HFFc6 (cell line): ENCODE measurements around the gene AUTS2. TPM values are rescaled to one million over a fixed set of nuclear protein-coding genes. Genes with fewer than 3 reads are reported as not detected.

Experiments used
- DNase-seq: peaks from one replicate; pipeline ENCODE4 v3.0.0-alpha.2; 2018
- H3K27ac Mint-ChIP-seq: 2 replicates; pipeline ENCODE4 v1.8.0; 2020; ENCODE audit warnings: mild to moderate bottlenecking, mixed read lengths
- H3K27me3 Mint-ChIP-seq: 2 replicates; pipeline ENCODE4 v1.8.0; 2021; ENCODE audit warnings: mild to moderate bottlenecking, moderate library complexity, mixed read lengths; ENCODE audit not compliant: insufficient read depth
- H3K36me3 Mint-ChIP-seq: 2 replicates; pipeline ENCODE4 v1.8.0; 2021; ENCODE audit warnings: low read depth, mixed read lengths
- H3K4me1 Mint-ChIP-seq: 2 replicates; pipeline ENCODE4 v1.8.0; 2020; ENCODE audit warnings: low read depth, mixed read lengths
- H3K4me3 Mint-ChIP-seq: 2 replicates; pipeline ENCODE4 v1.8.0; 2020; ENCODE audit warnings: mild to moderate bottlenecking, moderate library complexity, mixed read lengths
- H3K9me3 Mint-ChIP-seq: 2 replicates; pipeline ENCODE4 v1.8.0; 2020; ENCODE audit warnings: mild to moderate bottlenecking, mixed read lengths
- total RNA-seq, 6 experiments: library from RNA; stranded (reverse); fragmentation: NEBNext Ultra II Directional; extraction: Animal tissue kit (Norgen Biotek cat#: 25700); gene quantifications; 2 replicates in 1 of 6; 3 replicates in 5 of 6; pipeline ENCODE4 v1.2.3, GENCODE V29; 2021
- TF ChIP-seq, protein P1 (sequence below): fragments of 200-600 bp; sonication (generic); IDR thresholded peaks from 2 replicates; pipeline ENCODE4 v1.5.0; 2021; ENCODE audit warnings: antibody characterized with exemption, mild to moderate bottlenecking

Gene AUTS2
- total RNA-seq, 6 experiments from 2014 or later = 0.02 to 0.19 (median 0.16) TPM; not detected in 2

DNA sequence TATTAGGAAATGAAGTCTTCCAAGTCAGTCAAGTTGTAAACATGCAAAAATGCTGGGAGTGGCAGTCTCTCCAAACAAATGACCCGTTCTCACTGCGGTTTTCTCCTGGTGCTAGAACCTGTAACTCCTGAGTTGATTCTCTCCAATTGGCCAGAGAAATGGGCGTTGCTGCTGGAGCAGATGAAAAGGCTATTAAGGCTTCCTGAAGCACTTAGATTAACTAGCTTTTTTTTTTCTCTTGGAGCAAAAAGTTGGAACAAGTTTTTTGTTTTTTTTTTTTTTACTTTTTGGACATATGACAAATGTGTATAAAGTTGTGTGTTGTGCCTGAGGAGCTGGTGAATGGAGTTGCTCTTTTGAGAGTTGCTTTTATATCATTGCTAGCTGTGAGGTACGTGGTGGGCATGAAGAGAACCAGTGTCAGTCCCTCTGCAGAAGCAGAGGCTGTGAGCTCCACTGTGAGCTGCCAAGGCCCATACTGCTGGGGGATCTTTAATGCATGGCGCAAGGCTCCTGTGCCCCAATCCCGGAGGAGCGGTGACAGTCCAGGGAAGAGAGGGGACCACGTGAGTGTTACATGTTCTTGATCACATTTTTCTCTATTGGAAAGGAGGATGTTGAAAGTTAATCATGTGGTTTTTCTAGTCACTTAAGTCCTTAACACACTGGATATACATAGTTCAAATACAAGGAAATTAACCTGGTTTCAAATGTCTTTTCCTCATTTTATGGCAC is 1140.0 kb downstream of the AUTS2 start:
- TF ChIP-seq, protein P1, sequence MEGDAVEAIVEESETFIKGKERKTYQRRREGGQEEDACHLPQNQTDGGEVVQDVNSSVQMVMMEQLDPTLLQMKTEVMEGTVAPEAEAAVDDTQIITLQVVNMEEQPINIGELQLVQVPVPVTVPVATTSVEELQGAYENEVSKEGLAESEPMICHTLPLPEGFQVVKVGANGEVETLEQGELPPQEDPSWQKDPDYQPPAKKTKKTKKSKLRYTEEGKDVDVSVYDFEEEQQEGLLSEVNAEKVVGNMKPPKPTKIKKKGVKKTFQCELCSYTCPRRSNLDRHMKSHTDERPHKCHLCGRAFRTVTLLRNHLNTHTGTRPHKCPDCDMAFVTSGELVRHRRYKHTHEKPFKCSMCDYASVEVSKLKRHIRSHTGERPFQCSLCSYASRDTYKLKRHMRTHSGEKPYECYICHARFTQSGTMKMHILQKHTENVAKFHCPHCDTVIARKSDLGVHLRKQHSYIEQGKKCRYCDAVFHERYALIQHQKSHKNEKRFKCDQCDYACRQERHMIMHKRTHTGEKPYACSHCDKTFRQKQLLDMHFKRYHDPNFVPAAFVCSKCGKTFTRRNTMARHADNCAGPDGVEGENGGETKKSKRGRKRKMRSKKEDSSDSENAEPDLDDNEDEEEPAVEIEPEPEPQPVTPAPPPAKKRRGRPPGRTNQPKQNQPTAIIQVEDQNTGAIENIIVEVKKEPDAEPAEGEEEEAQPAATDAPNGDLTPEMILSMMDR = no peak
- Mint-ChIP-seq H3K9me3 (peaks cover 21% of the 10 kb centered on the region), H3K4me1 (no peaks in the 10 kb centered on the region), H3K27ac (no peak overlapping the region), H3K4me3 (no peak overlapping the region), H3K27me3 (no peaks in the 10 kb centered on the region), H3K36me3 (no peaks in the 10 kb centered on the region)
- no peak for DNase-seq

DNA sequence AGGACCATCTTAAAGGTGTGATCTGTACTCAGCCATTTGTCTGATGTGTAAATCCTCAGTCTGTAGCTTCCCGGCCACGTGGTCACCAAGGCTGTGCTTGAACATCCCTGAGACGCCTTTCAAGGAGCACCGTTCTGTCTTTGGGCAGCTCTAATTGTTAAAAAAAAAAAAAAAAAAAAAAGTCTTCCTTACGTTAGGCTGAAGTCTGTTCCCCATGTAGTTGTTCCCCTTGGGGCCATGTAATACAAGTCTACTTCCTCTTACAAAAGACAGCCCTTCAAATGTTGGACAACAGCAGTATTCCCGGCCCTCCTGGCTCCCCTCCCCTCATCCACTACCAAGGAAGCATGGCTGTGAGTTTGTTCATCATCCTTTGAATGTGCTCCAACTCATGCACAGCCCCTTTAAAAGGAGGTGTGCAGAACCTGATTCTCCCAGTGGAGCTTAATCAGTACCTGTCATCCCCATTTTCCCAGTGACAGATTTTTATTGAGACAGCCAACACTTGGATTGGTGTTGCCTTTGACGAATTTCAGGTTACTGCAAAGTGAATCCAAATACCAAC is 1141.5 kb downstream of the AUTS2 start:
- no peak overlapping the region for H3K4me3 Mint-ChIP-seq
- peaks cover 21% of the 10 kb centered on the region for H3K9me3 Mint-ChIP-seq
- TF ChIP-seq, protein P1 = no peak
- H3K27me3 Mint-ChIP-seq = no peaks in the 10 kb centered on the region
- H3K4me1 Mint-ChIP-seq = no peaks in the 10 kb centered on the region
- DNase-seq = no peak
- H3K36me3 Mint-ChIP-seq = no peaks in the 10 kb centered on the region
- no peak overlapping the region for H3K27ac Mint-ChIP-seq

DNA sequence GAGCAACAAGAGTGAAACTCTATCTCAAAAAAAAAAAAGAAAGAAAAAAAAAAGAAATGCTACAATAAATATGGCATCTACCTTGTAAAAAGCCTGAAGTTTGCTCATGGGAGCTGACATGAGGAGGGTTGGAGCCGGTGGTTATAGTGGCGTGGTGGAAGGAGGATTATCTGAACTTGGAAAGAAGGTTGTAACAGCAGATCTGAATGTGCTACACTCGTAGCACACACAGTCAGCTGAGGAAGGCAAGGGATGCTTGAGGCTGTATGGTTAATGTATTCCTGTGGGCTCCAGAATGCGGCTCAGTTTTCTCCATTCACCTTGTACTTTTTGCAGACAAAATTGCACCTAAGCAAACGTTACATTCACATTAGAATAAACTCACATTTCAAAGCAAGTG is 1143.4 kb downstream of the AUTS2 start:
- Mint-ChIP-seq H3K36me3 (peaks cover 4% of the 10 kb centered on the region; the same call in 1 of the 2 replicates), H3K9me3 (peaks cover 32% of the 10 kb centered on the region), H3K4me1 (no peaks in the 10 kb centered on the region), H3K4me3 (no peak overlapping the region), H3K27me3 (no peaks in the 10 kb centered on the region), H3K27ac (no peak overlapping the region)
- DNase-seq = no peak
- TF ChIP-seq, protein P1 = no peak

DNA sequence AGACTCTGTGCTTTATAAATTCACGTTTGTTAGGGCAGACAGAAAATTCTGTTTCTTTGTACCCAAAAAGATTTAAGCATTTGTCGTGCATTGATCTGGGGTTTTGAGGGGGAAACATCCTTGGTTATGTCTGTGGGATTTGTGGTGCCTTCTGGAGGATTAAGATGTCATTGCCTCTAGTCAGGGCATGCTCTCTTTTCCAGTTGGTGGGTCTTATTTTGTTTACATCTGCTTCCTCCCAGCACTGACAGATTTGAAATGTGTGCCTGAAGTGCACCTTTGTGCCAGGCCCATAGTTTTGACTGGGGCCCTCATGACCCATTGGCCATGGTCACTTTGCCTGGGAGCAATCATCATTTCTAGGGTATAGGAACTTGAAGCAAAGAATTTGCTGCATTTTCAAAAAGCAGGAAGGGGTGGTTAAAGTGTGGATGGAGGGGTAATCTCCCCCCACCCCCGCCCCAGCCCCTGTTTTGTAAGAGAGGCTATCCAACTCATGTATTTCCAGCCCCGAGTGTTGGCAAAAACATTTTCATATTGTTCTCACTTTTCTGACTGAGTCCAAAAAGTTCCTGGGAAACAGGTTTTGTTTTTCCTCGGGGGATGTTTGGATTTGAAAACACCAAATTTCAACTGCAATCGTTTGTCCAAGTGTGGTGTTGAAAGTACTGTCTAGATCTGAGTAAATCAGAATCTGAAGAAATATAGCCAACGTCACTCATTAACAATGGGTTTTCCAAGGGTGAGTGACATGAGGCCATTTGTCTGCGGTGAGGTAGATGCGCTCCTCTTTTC is 1145.5 kb downstream of the AUTS2 start:
- Mint-ChIP-seq H3K9me3 (peaks cover 29% of the 10 kb centered on the region), H3K36me3 (peaks cover 4% of the 10 kb centered on the region; the same call in 1 of the 2 replicates), H3K27ac (no peak overlapping the region), H3K27me3 (no peaks in the 10 kb centered on the region), H3K4me3 (no peak overlapping the region), H3K4me1 (no peaks in the 10 kb centered on the region)
- TF ChIP-seq, protein P1 = no peak
- no peak for DNase-seq

DNA sequence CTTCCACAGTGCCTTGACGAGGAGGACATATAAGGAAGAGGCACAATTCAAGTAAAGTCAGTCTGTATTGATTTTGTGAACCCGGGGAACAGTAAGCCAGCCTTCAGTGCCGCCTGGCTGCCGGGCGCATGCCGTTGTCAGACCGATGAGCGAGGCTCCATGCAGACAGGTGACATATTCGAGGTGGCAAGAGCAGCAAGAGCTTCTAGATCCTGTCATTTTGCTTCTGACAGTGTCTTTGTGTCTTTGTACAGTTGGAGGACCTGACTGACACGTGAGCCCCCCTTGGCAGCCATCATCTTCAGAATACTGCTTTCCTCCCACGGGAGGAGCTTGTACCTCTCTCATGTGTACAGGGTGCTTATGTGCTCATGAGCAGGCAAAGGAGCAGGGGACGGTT is 1146.2 kb downstream of the AUTS2 start:
- Mint-ChIP-seq H3K4me1 (no peaks in the 10 kb centered on the region), H3K36me3 (peaks cover 4% of the 10 kb centered on the region; the same call in 1 of the 2 replicates), H3K9me3 (peaks cover 31% of the 10 kb centered on the region), H3K27ac (no peak overlapping the region), H3K4me3 (no peak overlapping the region), H3K27me3 (no peaks in the 10 kb centered on the region)
- TF ChIP-seq, protein P1 = no peak
- DNase-seq = no peak
